Urinary bladder (tissue), 4 donors: ENCODE data around the gene ADAMTS5. TPM values are rescaled to one million over a fixed set of nuclear protein-coding genes. Genes with fewer than 3 reads are reported as not detected.

Experiments
- DNase-seq: peaks from one replicate; pipeline ENCODE4 v3.0.0-alpha.2; 2015; ENCODE audit errors: extremely low spot score
- H3K27ac ChIP-seq: one replicate; pipeline ENCODE4 v1.5.1; 2013; ENCODE audit warnings: low read depth, mild to moderate bottlenecking, moderate library complexity
- H3K36me3 ChIP-seq: one replicate; pipeline ENCODE4 v1.6.1; 2013; ENCODE audit warnings: mild to moderate bottlenecking, moderate library complexity; ENCODE audit not compliant: insufficient read depth
- H3K4me1 ChIP-seq: one replicate; pipeline ENCODE4 v1.6.1; 2013; ENCODE audit warnings: mild to moderate bottlenecking, moderate library complexity; ENCODE audit not compliant: insufficient read depth
- H3K4me3 ChIP-seq: one replicate; pipeline ENCODE4 v1.5.1; 2013; ENCODE audit warnings: low read depth, low read length
- WGBS: extraction: QIAGEN DNeasy Blood & Tissue Kit; methylation state at CpG from one replicate; pipeline ENCODE4 v1.1.7; 2013; 5-methylcytosine and 5-hydroxymethylcytosine counted together
- polyA plus RNA-seq: library from polyadenylated mRNA; stranded (reverse); fragments of 200-250 nt; gene quantifications from one replicate; pipeline ENCODE4 v1.2.3, GENCODE V29; 2013
- small RNA-seq: library from RNA; depleted of rRNA; stranded (forward); fragments of <200 nt; gene quantifications from one replicate; pipeline ENCODE3, GENCODE V24; 2014
- total RNA-seq: library from RNA; depleted of rRNA; stranded (reverse); fragments of >200 nt; gene quantifications from one replicate; pipeline ENCODE4 v1.2.3, GENCODE V29; 2014
- donor health status: healthy with polysubstance abuse.
- donor health status: healthy.

Gene ADAMTS5
- total and polyA plus RNA-seq, 2 donors: 8.7 to 59.2 TPM

GRCh38 chr21:26900980-26901379, 65.9 kb downstream of the ADAMTS5 start:
- no peak for DNase-seq
- H3K27ac ChIP-seq: no peak overlapping the region
- no peaks in the 10 kb centered on the region for H3K36me3 ChIP-seq
- WGBS: 95% methylated on average over 4 of the region's 4 CpGs
- H3K4me3 ChIP-seq: no peak overlapping the region
- H3K4me1 ChIP-seq: no peaks in the 10 kb centered on the region

GRCh38 chr21:26892151-26892550, 74.7 kb downstream of the ADAMTS5 start:
- Histone ChIP-seq H3K4me1 (no peaks in the 10 kb centered on the region), H3K36me3 (no peaks in the 10 kb centered on the region), H3K27ac (no peak overlapping the region), H3K4me3 (no peak overlapping the region)
- no peak for DNase-seq
- WGBS: 79% methylated on average over 1 of the region's 1 CpG

GRCh38 chr21:26888931-26889330, 78.0 kb downstream of the ADAMTS5 start:
- Histone ChIP-seq H3K4me3 (no peak overlapping the region), H3K36me3 (no peaks in the 10 kb centered on the region), H3K4me1 (no peaks in the 10 kb centered on the region), H3K27ac (no peak overlapping the region)
- WGBS: 60% methylated on average over 5 of the region's 5 CpGs
- DNase-seq: no peak

DNA sequence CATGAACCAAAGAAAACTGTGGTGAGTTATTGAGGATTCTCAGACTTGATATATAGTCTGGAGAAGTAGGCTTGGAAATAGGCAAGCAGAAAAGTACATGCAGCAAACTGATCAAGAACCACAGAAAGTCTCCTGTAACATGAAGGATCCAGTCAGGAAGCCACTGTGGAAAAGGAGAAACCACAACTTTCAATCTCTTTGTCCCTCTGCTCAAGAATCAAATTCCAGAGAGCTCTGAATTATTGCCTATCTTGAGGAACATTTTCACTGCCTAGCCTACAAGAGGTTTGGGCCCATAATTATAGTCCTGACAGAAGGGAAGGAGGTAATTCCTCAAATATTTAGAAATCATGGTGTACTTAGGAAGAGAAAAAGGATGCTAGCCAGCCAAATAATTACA, 78.6 kb downstream of the ADAMTS5 start:
- DNase-seq: no peak
- H3K36me3 ChIP-seq: no peaks in the 10 kb centered on the region
- no peak overlapping the region for H3K4me3 ChIP-seq
- no peak overlapping the region for H3K27ac ChIP-seq
- no peaks in the 10 kb centered on the region for H3K4me1 ChIP-seq

GRCh38 chr21:26887251-26887650, 79.6 kb downstream of the ADAMTS5 start:
- no peaks in the 10 kb centered on the region for H3K36me3 ChIP-seq
- 27% methylated on average over 3 of the region's 3 CpGs for WGBS
- no peaks in the 10 kb centered on the region for H3K4me1 ChIP-seq
- no peak overlapping the region for H3K27ac ChIP-seq
- H3K4me3 ChIP-seq: no peak overlapping the region
- DNase-seq: peak; percentile 58

DNA sequence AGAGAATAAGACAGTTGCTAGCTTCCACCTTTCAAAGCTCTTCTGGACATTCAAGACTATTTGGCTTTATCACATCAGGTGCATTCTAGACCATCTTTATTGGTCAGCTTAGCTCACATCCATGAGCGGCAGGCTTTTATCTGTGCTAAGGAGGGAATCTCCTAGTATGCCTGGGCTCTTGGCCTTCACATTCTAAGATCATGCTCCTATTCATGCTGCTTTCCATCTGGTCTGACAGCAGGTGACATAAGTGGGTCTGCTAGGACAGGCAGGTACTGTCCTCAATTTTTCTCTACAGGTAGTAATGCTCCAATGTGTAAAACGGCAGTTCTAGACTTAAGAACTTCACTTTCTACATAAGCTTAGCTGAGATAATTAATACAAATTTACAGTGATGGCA, 82.5 kb downstream of the ADAMTS5 start:
- Histone ChIP-seq H3K4me3 (no peak overlapping the region), H3K4me1 (no peaks in the 10 kb centered on the region), H3K36me3 (no peaks in the 10 kb centered on the region), H3K27ac (no peak overlapping the region)
- WGBS: 97% methylated on average over 2 of the region's 2 CpGs
- DNase-seq: no peak

DNA sequence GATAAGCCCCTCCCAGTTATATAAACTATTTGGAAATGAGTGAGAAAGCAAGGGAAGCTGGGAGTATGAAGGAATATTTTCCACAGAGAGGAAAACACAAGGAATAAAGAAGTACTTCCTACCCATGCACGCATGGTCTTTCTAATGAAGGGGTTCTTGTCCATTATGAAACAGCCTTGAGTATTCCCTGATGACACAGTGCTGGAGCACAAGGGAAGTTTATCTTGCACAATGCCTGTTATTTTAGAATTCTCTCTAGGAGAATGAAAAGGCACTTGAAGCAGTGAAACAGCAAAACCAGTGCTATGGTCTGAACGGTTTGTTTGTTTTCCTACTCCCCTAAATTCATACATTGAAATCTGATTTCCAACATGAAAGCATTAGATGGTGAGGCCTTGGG, 83.1 kb downstream of the ADAMTS5 start:
- H3K36me3 ChIP-seq: no peaks in the 10 kb centered on the region
- H3K27ac ChIP-seq: no peak overlapping the region
- H3K4me1 ChIP-seq: no peaks in the 10 kb centered on the region
- no peak for DNase-seq
- 80% methylated on average over 2 of the region's 2 CpGs for WGBS
- no peak overlapping the region for H3K4me3 ChIP-seq

DNA sequence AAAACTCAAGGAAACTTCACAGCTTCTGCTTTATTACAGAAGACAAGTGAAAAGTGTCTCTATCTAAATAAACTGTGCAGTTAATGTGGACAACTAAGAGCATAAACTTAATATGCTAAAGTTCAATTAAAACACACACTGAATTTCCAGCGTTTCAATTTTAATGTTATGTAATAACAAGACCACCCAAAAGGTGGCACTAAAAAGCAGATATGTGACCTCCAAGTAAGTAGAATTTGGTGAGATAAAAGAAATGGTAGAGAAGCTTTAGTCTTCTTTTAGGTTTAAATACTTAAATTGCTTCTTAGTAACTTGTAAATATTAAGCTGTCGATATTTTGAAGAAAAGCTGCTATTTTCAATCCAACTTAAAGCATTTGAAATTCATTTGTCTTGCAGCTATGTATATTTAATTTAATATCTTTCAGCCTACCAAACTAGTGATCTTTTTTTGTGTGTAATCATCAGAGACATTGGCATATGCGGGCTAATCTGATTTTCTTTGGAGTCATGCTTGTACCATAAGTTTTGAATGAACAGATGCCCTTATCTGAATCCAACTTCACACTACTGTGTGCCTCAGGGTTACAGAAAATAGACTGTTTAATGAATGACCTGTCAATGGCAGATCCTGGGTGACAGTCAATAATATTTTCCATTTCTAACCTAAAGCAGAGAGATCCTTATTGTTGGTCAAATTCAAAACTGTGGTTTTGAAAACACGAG, 85.2 kb downstream of the ADAMTS5 start:
- no peaks in the 10 kb centered on the region for H3K36me3 ChIP-seq
- H3K4me1 ChIP-seq: no peaks in the 10 kb centered on the region
- DNase-seq: no peak
- whole genome bisulfite sequencing: 61% methylated on average over 4 of the region's 4 CpGs
- H3K4me3 ChIP-seq: no peak overlapping the region
- H3K27ac ChIP-seq: no peak overlapping the region

- H3K27ac ChIP-seq: no peak overlapping the region
- WGBS: 71% methylated on average over 6 of the region's 6 CpGs
- no peaks in the 10 kb centered on the region for H3K4me1 ChIP-seq
- no peak overlapping the region for H3K4me3 ChIP-seq
- no peaks in the 10 kb centered on the region for H3K36me3 ChIP-seq
- no peak for DNase-seq
Observed at GRCh38 chr21:26877018-26877417, 89.9 kb downstream of the ADAMTS5 start.

GRCh38 chr21:26874347-26874746, 92.5 kb downstream of the ADAMTS5 start:
- no peaks in the 10 kb centered on the region for H3K4me1 ChIP-seq
- no peak for DNase-seq
- H3K27ac ChIP-seq: no peak overlapping the region
- H3K36me3 ChIP-seq: no peaks in the 10 kb centered on the region
- no peak overlapping the region for H3K4me3 ChIP-seq
- WGBS: 94% methylated on average over 1 of the region's 1 CpG

Small RNA genes within 50 kb of the gene (small RNA-seq; reads per million reads assigned to genes)
- gene MIR4759: not detected

Other genes starting within 250 kb of the ADAMTS5 start
- 96.6 TPM for gene ADAMTS1, start 121.7 kb downstream of the ADAMTS5 start, total RNA-seq
- gene ADAMTS1, start 121.7 kb downstream of the ADAMTS5 start, polyA plus RNA-seq: 299 TPM